Stimulated activated CD8-positive, alpha-beta memory T cell treated with anti-CD3 and anti-CD28 coated beads, Interleukin-7, amount 100 ng/mL, for 48 hours (primary cell): ENCODE results near the gene FRAS1.
"Not testable (repeated sequence)": the region's sequence is repeated elsewhere in the genome, so short reads cannot be mapped to it uniquely, and the experiment has no call there.

Experiments
- DNase-seq, 2 donors: peaks; one replicate each; pipeline ENCODE4 v3.0.0-alpha.2; 2020; ENCODE audit warnings: low read depth in 1 of 2; ENCODE audit errors: extremely low read depth in 1 of 2

The FRAS1 gene

DNA sequence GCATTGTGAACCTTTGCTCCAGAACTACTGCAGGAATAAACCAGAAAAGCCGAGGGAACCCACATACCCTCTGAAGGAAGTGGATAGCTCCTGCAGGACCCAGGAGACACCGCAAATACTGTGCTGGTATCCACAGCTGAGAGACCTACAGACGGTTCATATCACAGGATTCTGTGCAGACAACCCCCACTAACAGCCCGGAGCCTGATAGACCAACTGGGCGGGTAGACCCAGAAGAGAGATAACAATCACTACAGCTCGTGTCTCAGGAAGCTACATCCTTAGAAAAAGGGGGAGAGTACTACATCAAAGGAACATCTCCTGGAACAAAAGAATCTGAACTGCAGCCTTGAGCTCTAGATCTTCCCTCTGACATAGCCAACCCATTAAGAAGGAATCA is 150.8 kb downstream of the FRAS1 start:
- DNase-seq = no peak

DNA sequence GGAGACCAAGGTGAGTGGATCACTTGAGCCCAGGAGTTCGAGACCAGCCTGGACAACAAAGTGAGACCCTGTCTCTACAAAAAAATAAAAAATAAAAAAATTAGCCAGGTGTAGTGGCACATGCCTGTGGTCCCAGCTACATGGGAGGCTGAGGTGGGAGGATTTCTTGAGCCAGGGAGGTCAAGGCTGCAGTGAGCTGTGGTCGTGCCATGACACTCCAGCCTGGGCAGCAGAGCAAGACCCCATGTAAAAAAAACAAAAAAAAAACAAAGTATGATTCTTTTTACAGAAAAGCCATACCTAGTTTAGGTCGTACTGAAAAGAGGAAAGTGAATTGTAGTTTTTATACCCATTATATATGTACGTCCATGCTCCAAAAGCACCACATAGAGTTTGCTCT is 151.8 kb downstream of the FRAS1 start:
- not testable (repeated sequence) for DNase-seq

DNA sequence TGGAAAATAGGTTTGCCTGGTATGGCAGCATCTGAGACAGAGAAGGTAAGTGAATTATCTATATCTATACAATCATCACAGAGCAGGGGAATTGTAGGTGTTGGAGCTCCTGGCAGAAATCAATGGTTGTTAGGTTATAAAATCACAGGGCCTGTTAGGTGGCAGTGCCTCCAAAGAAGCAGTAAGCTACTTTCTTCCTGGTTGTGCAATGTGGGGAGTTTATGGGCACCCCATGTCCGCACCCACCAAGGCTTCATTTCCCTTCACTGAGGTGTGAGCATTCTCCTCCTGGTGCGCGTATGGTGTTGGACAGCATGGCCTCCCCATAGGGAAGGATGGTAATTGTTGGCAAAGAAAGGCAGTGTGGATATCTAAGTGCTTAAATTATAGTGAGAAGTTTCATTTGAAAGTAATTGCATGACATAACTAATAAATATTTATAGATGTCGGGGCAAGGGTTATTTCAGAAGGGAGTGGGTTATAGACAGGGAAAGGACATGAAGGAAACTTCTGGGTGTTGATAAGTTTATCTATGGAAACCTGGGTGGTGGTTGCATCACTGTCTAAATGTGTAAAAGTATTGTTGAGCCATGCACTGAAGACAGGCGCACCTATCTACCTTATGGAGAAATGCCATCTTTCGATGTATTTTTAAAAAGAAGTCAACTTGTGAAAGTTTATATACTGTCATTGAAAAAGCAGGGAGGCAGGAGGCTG is 153.7 kb downstream of the FRAS1 start:
- DNase-seq = no peak

DNA sequence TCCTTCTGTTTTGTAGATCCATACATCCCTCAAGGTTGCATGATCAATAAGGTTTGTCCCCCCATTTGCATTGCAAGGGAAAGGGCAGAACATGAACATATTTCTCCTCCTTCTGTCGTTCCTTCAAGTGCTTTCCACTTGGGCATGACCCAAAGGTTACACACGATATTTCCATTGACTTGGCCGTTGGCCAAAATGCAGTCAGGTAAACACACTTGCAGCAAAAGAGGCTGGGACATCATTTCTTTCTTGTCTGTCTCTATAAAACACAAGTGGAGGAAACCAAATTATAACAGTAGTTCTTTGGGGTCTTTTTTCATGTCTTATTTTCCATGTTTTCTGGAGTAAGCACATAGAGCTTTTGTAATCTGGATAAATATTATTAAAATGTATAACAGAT is 156.1 kb downstream of the FRAS1 start:
- DNase-seq = no peak

DNA sequence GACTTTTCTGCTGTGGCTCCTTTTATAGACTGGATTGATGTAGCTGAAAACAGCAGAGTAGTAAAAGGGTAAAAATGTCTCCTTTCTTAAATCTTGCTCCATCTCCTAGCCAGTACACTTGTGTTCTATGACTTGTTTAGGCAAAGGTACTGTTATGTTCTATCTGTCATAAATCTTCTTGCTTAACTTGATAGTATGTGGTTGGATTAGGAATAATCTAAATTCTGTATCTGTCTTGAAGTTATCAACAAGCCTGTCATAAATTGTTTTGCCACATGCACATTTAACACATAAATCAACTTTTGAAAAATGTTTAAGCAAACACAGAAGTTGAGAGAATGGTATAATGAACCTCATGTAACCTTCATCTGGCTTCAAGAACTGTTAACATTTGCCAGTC is 157.0 kb downstream of the FRAS1 start:
- DNase-seq = no peak

DNA sequence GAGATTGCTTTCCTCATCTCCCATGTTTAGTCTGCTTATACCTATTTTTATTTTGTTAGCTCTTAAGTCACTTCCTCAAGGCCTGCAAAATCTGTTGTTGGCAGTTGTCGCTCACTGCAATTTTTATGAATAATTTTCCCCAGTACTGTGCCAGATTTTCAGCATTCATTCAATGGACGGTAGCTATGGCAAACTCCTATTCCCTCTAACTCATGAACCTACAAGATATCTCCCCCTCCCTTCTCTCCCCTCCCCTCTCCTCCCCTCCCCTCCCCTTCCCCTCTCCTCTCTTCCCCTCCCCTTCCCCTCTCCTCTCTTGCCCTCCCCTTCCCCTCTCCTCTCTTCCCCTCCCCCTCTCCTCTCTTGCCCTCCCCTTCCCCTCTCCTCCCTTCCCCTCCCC is 160.4 kb downstream of the FRAS1 start:
- DNase-seq = no peak

DNA sequence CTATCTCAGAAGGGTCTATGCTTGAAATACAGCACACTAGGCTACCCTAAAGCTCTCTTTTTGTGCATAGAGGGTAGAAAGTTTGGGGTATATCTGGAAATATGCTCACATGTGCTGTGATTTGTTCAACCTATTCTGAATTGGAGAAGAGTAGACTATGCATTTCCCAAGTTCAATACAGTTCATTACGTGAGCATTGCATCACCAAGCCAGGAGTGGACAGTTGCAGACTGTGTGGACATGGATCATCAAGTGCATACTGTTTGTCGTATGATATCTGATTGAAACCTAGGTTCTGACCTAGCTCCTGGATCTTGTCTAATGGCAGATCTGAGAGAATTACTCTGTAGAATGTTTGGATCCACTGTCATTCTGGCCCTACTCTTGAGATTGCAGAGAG is 161.1 kb downstream of the FRAS1 start:
- no peak for DNase-seq

DNA sequence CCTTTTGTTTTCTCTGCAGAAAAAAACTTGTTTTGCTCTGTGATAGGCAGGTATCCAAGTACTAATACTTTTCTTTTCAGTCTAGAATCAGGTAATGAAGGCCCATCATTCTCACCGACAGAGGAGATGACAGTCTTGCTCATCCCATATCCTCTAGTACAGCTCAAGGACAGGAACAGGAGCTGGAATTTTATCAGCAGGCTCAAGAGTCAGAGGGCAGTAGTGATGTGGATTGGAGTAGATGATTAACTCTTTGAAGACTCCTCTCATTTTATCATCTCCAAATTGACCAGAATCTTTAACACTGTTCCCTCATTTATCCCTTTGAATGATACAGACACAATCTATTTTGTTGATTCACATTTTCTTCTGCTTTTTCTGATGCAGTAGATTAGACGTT is 162.7 kb downstream of the FRAS1 start:
- no peak for DNase-seq

DNA sequence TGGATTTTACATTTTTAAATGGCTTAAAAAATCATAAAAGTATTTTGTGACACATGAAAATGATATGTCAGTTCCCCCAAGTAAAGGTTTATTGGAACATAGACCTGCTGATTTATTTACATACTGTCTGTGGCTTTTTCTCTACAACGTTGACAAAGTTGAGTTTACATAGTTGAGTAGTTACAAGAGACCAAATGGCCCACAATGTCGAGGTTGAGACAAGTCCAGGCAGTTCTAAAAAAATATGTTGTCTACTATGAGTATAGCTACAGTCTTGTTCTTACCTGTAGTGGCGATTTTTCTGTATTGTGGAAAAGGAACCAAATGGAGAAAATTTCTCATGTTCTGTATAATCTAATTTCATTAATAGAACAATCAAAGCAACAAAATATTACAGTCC is 163.2 kb downstream of the FRAS1 start:
- no peak for DNase-seq

DNA sequence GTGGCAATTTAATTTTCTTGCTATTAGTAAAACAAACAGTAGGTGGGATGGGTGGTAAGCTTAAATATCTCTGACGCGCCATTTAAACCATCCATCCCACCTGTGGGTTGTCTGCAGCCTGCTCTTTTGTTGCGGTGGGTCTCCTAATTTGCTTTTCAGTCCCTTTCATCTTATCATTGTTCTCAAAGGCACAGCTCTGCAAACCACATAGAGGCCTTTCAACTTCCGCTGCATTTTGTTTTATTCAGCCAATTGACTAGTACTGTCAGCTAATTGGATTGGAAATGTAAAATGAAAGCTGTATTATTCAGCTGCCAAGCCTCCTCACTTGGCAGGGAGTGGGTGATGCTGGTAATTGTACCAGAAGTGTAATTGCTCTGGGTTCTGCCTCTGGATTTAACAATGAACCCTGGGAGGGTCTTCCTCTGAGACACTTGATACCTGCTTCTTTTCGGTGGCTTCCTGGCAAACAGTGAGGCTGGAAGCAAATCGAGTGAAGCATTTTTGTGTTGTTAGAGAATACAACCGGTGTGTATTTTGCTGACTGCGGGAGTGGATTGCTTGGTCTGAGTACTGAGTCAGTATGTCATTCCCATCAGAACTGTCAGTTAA is 165.6 kb downstream of the FRAS1 start:
- no peak for DNase-seq

DNA sequence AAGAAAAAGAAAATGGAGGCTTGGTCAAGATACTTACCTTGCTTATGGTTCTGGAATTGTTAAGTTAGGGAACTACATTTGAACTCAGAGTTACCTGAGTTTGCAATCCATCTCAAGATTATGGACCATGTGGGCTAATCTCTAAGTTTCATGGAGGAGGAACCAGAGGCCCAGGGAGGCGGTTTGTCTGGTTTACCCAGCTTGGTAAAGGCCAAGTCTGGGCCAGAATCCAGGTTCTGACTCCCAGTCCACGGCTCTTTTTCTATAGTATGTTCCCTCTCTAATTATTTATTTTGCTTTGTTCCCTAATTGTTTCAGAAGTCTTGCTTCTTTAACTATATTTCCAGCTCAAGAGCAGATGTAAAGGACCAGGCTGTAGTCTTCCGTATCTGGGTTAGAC is 168.1 kb downstream of the FRAS1 start:
- no peak for DNase-seq

DNA sequence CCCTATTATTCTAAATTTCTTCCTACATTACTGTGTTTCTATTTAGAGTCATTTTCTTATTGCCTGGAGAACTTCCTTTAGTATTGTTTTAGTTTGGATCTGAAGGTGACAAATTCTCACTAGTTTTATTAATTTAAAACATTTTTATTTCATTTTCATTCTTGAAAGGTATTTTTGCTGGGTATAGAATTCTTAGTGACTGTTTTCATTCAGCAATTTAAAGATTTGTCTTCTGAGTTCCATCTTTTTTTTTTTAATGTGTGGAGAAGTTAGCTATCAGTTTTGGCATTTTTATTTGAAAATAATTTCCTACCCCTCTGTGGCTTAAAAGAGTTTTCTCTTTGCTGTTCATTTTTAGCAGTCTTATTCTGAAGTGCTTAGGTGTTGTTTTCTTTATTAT is 169.2 kb downstream of the FRAS1 start:
- DNase-seq = no peak

DNA sequence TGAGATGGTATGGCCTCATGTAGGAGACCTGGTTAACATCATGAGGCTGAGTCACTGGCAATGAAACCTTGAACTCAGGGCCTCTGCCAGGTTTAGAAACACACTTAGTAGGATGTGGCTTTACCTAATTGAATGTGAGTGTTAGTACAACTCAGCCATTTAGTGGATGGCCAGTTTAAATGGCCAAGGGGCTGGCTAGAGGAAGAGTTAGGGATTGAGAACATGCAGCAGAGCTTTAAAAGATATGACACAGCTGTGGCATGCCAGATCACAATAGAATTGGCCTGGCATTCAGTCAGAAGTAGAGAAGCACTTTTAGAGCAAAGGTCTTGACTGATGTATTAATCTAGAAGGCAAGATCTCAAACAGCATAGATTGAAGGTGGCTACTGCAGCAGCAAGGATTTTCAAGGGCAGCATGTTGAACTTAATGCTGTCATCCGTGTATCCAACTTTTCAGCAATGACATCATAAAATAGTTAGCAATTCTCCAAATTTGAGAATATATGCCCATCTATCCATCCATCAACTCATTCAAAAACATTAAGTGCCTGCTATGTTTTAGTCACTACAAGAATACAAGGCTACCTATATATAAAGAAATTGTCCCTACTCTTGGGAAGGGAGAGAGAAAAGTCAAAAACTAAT is 170.4 kb downstream of the FRAS1 start:
- no peak for DNase-seq

DNA sequence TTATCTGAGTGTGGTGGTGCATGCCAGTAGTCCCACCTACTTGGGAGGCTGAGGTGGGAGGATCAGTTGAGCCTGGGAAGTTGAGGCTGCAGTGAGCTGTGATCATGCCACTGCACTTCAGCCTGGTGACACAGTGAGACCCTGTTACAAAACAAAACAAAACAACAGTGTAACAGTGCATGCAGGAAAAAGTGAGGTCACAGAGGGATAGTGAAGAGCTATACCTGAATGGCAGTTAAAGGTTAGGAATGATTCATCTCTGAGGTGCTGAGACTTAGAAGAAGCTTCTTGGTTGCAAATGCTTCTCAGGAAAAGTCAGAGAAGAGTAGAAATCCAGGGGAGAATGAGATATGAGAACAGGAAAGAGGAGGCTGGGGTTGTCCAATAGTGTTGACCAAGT is 178.7 kb downstream of the FRAS1 start:
- DNase-seq = no peak

DNA sequence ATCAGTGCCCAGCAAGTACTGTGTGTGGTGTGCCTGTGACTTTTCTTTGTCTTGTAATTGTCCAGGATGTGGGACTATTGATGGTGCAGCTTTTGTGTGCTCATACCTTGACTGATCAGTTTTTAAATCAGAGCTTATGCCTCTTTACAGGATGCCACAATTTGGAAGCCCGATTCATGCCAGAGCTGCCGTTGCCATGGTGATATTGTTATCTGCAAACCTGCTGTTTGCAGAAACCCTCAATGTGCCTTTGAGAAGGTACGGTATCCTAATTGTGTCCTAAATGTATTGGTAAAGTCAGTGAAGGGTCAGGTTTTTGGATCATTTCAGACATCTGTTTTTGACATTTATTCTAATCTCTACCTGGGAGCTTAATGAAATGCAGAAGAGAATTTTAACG is 180.2 kb downstream of the FRAS1 start:
- no peak for DNase-seq

DNA sequence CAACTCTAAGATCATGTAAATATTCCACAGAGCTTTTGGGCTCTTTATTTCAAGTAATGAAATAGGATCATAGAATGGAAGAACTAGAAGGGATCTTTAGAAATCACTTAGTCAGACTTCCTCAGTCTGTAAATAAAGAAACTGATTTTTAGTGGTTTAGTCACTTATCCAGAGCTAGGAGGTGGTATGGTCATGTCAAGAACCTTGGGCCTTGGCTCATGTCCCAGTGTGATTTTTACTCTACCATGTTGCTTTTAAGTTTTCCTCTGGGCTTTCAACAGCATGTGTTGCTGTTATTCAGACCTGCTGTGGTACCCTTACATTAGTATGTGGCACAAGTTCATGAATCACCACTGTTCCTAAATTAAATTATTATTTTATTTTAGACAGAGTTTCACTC is 184.9 kb downstream of the FRAS1 start:
- DNase-seq = no peak

DNA sequence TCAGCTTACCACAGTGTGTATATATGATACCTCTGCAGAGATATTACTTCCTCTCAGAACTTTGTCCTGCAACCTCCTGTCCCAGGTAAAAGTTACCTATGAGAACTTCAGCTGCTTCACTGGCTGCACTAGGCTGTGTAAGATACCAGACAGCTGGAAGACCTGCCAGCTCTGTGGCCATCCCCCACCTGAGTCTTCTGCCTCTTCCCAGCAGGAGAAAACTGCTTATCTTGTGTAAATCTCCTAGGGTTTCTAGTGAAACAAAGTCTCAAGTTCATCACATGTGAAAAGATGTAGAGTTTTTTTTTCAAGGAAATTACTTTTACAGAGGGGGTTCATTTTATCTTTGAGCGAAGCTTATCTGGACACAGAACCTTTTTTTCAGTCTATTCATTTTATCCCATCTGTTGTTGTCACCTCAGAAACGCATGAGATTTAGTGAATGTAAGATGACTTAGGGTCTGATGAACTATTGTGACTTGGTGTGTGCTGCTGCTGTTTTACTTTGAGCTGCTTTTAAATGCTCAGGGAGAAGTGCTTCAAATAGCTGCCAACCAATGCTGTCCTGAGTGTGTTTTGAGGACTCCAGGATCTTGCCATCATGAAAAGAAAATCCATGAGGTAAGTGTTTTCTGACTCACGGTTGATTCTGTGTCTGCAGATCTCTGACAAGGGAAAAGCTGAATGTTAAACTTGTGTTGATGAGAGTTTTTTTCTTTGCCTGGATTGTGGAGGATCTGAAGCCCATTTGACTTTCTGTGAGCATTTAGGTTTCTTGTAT is 187.8 kb downstream of the FRAS1 start:
- no peak for DNase-seq

DNA sequence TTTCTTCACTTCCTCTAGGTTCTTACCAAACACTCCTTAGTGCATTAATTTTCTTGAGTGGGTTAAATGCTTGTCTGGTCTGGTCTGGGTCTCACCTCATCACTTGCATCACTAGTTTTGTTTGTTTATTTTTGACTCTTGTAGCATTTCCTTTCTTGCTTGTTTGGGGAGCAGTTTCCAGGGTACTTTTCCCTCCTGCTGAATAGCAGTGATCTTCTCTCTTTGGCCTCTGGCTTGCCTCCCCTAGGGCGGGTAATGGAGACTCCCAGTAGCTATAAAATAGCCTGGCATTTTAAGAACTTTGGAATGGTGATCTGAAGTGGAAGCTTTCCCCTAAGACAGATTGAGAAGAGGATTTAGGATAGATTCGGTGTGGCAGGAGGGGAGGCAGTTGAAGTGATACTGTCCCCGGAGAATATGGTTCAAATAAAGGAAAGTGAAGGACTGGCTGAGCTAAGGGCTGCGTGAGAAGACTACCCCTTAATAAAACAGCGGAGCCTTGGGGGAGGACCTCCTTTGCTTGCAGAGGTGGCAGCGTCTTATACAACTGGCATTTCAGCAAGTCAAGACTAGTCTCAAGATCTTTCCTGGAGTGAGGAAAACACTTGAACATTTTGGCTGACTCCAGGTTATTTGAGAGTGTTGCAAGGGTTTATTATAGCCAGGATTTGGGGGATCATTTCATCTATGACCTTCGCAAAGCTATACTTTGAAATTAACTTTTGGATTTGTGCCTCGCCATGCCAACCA is 190.6 kb downstream of the FRAS1 start:
- no peak for DNase-seq

DNA sequence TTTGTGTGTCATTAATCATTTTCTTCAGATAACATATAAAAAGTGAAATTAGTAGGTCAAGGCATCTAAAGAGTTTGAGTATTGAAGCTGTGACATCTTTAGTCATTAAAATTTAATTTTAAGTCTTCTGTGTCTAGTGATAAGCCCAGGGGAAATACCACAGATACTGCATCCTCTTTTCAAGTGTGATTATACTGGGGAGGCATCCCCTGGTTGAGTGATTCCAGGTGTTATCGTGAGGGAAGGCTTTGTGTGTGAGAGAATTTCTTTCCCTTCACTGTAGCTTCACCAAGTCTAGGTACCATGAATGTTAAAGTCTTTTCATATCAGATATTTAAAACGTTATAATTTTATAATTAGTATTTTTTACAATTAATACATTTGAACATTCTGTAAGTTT is 193.4 kb downstream of the FRAS1 start:
- DNase-seq = no peak

DNA sequence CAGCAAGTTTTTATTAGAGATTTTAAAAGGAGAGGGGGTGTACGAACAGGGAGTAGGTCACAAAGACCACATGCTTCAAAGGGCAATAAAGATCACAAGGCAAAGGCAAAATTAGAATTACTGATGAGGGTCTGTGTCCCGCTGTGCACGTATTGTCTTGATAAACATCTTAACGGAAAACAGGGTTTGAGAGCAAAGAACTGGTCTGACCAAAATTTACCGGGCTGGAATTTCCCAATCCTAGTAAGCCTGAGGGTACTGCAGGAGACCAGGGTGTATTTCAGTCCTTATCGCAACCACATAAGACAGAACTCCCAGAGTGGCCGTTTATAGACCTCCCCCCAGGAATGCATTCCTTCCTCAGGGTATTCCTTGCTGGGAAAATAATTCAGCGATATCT is 195.7 kb downstream of the FRAS1 start:
- DNase-seq = not testable (repeated sequence)

DNA sequence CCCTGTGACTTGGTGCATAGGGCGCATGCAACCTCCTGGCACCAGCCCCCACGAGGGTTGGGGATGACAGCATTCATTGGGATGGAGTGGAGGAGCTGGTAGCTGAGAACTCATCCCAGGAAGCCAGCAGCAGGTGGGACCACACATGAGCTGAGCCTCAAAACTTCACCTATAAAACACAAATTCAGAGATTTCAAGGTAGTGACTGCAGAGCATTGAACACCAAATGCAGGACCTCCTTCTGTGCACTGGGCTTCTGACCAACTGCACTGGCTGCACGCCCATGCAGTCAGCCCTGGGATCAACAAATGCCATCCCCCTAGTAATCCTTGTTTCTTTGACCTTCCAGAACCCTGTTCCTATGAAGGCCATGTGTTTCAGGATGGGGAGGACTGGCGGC is 197.8 kb downstream of the FRAS1 start:
- no peak for DNase-seq
